HG03565 (cell line): ENCODE results near the gene SLC7A8.

ENCODE experiments used
- ATAC-seq: cut with Tn5 transposase; IDR thresholded peaks from one replicate; pipeline ENCODE4 v1.9.1; 2021; ENCODE audit warnings: mild to moderate bottlenecking, moderate library complexity; ENCODE audit not compliant: unreplicated experiment

SLC7A8 gene

DNA sequence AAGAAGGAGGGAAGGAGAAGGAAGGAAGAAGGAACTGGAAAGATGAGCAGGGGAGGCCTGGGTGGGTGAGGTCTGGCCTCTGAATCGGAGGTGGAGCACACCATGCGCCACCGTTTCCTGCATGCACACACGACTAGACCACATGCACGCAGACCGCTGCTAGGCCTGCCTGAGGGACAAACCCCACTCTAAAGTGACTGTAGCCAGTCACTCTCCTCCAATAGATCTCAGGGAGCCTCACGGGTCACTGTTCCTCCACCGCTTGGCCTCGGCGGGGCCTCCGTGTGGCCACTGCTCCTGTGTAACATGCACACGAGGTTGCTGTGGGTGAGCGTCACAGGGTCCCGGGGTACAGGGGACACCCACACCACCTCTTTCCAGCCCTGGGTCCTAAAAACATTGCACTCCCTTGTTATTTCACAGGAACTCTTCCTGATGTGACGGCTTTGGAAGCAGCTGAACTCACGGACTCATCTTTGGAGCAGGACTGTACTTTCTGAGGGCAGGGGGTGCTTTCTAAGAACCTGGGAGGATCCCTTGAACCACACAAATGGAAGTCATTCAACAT lies 46.8 kb downstream of the SLC7A8 start:
- ATAC-seq, result no peak

DNA sequence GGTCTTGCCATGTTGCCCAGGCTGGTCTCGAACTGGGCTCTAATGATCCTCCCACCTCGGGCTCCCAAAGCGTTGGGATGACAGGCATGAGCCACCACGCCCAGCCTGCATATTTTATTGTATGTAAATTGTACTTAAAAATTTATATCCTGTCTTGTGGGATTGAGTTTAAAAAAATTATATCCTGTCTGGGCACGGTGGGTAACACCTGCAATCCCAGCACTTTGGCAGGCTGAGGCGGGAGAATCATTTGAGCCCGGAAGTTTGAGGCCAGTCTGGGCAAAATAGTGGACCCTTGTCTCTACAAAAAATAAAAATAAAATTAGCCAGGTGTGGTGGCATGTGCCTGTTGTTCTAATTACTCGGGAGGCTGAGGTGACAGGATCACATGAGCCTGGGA lies 50.5 kb downstream of the SLC7A8 start:
- no peak for ATAC-seq

DNA sequence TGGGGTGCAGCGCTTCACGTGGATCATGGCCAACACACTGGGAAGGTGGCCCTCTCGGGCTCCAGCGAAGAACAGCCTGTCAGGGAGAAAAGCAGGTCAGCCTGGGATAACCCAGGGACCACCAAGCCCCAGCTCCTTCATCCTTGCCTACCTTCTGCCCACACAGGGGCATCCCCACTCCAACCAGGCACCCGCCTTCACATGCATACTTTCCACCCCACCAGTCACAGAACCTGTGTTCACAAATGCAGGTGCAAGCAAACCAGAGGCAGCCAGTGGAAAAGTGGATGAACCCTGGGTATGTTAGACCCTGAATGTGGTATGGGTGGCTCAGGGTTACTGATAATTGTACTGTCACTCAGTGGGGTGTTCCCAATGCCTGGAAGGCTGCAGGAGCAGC lies 52.0 kb downstream of the SLC7A8 start:
- no peak for ATAC-seq

DNA sequence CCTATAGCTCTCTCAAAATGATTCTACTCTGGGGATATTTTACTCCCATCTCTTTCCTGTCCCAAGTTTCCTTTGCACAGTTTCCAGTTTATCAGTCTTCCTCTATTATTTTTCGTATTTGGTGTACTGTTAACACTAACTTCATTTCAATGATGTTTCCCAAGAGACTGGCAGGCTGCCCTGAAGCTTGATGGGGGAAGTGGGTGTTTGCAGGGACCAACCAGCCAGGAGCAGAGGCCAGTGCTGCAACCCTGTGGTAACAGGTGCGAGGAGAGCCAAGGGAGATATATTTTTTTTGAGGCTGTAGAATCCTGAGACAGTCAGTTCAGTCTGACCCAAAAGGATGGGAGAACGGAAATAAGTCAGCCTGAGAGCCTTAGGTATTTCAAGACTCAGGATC lies 52.6 kb downstream of the SLC7A8 start:
- no peak for ATAC-seq

DNA sequence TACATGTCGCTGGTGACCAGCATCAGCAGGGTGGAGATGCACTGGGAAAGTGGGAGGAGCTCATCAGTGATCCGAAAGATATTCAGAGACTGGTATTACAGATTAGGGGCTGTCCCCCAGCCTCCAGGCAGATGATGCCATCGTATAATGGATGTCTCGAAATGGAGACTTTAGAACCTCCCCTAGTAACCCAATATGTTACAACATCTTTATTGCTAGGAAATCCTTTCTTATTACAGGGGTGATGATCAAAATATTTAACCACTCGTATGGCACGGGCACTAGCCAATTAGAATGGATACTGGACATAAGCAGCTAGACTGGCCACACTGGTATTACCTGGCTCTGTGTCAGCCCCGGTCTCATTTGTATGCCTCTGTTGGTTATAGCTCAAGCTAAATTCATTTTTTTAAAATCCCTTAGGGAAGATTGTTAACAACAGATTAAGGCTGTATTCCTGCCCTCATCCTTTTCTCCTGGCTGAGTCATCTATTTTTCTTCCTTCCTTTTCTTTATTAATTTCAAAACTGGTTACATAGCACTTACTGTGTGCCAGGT lies 53.6 kb downstream of the SLC7A8 start:
- no peak for ATAC-seq

DNA sequence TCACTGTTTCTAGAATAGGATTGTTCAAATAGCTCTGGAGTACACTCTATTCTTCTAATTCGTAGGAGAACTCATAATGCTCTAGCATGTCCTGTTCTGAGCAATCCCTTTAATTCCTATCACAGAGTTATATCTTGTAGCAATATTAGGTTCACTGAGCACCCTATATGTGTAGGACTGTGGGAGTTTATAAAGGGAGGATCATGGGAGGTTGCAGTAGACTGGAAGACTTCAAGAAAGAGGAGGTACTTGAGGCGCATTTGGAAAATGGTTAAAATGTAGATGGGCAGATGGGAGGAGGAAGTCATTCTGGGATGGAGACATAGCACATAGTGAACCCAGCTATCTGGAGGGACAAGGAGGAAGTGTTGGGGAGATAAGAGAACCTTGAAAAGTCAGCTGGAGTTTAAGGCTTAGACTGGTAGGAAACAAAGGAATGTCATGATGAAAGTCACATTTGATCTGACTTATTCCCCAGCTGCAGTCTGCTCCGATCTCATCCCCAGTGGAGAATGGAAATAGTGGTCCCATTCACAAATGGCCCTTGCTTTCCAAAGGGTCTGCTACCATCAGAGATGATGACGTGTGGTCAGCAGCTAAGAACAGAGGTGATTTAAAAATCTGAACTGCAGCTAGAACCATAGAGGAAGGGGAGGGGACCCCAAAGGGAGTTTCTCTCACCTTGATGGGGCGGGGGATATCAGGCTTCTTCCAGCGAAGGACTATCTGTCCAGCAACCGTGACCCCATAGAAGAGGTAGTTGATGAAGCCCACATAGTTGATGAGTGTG lies 54.3 kb downstream of the SLC7A8 start:
- ATAC-seq, result no peak

DNA sequence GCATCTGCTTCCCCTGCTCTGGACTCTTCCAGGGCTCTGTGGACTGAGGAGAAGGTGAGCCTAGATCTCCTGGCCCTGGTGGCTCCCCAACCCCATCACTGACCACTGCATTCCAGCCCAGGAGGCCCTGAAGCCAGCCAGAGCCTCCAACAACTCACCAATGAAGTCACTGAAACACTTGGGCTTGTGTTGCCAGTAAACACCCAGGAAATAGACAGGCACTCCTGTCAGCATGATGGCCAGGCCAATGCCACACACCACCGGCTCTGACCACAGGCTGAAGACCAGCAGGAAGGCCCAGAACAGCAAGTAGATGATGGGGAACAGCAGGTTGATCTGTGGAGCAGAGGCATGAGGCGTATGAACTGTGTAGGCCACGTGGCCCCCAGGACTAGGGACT lies 55.6 kb downstream of the SLC7A8 start:
- no peak for ATAC-seq

DNA sequence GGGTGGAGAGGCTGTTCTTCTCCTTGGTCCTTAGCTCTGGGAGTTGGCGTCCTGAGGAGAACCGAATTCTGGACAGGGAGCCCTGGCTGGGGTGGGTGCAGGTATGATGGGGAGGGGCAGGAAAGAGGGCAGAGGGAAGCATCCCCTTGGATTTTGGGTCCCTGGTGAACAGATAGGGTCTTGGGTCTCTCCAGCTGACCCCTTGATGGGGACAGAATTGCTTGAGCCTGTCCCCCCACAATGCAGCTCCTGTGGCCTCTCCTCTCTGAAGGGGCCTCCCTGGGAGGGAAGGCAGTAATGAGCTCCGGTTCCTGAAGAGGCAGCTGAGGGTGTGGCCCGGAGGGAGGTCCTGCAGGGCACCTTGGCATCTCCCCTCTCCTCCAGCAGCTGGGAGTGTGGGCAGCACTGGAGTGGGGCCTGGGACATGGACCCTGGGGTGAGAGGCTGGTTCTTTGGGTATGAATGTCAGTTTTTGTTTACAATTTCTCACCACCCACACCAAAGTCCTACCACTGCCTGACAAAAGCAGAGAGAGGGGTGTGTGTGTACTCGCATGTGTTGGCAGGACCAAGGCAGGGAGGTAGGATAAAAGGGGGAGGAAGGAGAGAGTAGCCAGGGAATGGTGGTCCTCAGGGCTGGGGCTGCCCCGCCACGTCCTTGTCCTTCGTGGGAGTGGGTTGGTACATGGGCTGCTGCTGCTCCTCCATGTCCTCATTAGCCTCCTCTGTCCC lies 56.7 kb downstream of the SLC7A8 start:
- no peak for ATAC-seq

DNA sequence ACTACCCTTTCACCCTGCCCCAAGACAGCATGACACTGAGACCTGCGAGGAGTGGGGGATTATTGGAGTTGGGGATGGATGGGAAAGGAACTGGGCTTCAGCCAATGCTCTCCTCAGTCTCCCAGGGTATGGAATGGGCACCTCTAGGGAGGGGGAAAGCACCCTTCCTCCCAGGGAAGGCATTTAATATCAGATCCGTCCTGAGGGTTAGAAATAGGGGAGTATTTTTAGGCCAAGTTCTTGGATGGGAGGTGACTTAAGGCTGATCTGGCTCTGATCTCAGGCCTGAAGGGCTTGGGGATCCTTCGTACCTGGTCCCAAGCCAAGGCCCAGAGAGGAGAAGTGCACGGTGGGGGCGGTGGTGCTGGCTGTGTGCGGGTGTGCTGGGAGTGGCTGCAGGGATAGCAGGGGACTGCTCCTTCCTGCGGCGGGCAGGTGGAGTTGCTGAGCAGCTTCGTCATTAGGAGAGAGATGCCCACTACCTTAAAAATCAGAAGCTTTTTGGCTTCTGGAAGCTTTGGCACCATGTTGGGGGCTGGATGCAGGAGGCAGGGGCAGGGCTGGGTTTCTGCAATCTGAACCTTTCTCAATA lies 57.4 kb downstream of the SLC7A8 start:
- no peak for ATAC-seq

DNA sequence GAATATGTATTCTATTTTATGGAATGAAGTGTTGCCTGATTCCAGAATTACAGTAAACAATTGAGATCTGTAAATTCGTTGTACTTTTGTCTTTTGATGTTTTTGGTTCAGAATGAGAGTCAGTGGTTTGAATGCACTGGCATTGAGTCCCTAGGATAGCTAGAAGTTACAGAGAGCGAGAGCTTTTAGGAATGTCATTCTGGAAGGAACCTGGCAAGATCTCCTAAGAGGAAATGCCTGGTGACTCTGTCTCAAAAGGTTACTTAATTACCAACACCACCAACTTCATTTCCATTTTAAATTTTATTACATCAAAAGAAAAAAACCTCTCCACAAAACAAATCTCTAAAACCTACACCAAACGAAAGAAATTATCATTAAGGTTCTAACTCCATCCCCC lies 58.4 kb downstream of the SLC7A8 start:
- ATAC-seq, result no peak

DNA sequence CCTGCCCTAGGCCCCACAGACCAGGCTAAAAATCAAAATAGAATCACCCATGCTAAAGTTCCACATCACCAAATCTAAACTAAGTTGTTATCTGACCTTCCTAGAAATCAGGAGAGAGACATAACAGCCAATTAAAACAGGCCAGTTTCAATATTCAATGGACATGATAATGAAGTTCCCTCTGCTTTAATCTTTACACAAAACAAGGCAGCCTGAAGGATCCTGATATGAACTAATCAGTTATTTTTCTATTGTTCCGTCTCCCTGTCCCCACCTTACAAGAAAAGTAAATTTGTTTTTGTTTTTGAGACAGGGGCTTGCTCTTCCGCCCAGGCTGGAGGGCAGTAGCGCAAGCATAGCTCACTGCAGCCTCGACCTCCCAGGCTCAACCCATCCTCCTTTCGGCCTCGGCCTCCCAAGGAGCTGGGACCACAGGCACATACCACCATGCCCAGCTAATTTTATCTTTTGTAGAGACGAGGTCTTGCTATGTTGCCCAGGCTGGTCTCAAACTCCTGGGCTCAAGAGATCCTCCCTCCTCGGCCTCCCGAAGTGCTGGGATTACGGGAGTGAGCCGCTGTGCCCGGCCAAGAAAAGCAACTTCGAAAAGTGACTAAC lies 59.0 kb downstream of the SLC7A8 start:
- no peak for ATAC-seq

DNA sequence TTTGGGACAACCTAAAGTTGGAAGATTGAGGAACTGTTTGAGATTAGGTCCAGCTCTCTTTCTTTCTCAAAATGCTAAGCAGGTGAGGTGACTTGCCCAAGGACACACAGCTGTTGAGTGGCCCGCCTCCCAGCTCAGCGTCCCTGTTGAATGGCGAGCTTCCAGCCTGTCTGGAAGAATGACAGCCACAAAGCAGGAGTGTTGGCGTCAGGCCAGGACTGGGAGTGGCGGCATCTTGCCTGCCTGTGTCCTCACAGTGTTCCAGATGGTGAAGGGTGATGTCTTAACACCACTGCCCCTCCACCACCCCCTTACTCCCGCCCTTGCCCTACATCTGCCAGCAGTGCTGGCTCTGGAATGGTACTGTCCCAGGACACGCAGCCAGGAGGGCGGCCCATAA lies 60.0 kb downstream of the SLC7A8 start:
- ATAC-seq, result no peak

DNA sequence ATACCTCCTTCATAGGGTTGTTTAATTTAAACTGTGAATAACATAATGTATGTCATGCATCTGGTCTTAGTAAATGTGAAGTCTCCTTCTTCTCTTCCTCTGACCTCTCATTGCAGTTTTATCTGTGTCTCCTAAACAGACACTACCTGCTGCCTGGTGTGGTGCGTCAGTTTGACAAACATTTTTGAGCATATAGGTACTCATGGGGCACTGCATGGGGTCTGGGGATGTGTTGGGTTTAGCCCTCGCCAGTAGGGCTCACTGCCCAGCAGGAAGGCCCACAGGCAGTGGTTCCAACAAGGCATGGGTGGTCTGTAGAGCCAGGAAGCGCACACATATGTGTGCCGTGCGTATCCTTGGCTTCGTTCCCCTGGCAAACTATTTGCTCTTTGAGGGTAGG lies 61.4 kb downstream of the SLC7A8 start:
- no peak for ATAC-seq

DNA sequence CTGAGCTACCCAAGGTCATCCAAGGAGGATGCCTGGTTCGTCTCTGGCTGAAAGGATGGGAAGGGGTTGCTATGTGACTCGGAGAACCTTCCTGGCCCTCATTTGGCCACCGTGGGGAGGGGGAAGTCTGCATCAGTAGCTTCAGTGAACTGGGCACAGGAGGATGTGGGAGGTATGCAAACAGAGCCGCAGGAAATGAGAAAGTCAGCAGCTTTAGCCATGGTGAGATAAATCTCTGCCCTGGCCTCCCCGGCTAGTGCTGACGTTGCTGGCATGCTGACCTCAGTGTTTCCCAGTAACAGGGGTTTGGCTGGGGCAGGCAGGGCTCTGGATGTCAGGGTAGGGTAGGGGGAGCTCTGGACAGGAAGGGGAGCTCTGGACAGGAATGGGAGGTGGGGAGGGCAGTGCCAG lies 62.1 kb downstream of the SLC7A8 start:
- ATAC-seq, result no peak

DNA sequence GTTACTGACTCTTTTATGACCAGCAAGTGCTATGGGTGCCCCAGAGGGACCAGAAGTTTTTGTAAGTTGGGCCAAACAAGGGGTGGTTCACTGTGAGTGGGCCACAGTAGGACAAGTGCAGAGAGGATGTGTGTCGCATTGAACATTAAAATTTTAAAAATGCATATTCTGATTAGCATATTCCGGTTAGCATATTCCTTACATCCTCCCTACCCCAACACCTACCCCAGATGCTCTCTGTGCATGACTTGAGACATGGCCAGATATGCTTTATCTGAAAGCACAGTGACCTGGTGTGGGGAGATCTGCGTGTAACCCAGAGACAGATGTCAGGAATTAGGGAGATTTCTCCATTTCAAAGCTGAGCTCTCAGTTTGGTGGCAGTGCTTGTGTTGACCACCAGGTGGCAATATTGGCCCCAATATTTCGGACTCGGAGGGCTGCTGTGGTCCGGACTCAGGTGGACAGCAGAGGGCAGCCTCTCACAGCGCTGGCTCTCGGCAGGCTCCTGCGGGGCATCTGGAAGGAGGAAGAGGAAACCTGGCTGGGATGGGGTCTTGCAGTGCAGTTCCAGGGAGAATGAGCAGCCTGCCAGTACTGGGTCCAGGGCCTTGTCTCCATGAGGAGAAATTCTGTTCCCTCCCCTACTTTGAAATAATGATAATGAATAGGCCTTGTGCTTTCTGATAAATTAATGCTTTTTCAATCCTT lies 62.8 kb downstream of the SLC7A8 start:
- no peak for ATAC-seq

DNA sequence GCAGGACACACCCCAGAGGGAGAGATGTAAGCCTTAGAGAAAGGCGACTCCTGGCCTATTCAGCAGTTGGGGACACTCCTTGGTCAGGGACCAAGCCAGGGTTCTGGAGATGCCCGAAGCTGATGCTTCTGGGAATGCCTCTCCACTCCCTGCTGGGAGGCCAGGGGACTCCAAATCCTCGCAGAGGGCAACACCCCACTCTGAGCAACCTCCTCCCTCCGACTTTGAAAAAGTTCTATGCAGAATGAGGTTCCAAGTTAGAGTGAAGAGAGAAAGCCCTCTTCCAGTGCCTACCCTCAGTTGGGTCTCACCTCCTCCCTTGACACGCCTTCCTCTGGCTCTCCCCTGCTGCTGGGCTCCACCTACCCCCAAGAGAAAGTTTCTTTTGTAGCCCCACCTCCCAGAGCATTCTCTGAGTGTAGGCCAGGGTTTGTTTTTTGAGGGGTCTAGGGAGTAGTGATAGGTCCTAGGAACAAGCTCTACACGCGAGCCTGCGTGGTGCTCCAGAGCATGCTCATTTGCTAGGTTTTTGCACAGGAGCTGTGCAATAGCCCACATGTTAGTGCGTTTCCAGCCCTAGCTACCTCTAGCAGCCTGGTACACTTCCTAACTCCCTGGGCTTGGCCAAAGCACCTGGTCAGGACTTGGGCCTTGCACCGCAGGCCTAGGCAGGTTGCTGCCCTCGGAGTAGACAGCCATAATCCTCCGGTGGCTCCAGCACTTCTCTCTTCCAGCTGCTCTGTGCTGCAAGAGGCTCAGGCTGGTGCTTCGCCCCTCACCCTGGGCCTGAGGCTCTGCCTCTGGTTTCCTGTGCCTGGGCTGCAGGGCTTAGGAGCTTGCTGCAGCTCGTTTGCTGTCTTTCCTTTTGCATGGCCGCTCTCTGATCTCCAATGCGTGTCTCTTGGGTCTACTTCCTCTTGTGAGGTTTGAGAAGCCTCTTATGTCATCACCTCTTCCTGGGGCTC lies 63.8 kb downstream of the SLC7A8 start:
- no peak for ATAC-seq

DNA sequence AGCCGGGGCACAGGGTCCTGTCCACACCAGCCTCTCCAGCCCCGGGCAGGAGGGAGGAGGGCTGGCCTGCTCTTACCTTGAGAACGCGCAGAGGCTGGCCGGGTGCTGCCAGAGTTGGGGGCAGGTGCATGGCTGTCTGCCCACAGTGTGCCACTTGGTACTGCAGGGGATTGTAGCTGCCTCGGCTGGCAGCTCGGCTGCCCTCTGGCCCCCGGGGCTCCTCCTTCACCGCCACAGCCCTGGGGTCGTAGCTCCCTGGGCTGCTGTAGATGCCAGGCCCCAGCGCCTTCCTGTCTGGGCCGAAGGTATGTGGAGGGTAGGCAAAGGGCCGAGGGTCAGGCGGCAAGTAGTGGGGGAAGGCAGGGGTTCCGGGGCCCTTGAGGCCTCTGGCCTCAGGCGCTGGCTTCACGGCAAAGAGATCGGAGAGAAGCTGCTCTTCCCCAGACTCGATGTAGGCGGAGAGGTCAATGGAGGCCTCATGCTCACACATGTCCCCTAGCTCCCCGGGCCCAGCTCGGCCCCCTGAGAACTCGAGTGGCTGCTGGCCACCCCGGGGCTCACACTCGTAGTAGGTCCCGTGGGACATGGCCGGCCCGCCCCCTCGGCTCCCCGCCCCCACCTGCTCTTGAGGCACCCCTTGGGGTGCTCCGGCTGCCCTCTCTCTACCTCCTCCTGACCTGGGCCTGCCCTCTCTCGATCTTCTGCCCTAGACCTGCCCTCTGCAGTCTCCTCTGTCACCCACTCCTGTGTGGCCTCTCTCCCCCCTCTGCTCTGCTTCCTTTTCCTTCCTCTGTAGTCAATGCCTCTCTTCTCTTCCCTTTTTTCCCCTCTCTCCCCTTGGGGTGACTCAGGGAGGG lies 64.7 kb downstream of the SLC7A8 start, which contains the start of gene CEBPE:
CEBPE (minus strand) TSS at position 750 of the 857 bp plus-strand sequence; CDS start at position 586, 164 bp downstream.
- no peak for ATAC-seq

DNA sequence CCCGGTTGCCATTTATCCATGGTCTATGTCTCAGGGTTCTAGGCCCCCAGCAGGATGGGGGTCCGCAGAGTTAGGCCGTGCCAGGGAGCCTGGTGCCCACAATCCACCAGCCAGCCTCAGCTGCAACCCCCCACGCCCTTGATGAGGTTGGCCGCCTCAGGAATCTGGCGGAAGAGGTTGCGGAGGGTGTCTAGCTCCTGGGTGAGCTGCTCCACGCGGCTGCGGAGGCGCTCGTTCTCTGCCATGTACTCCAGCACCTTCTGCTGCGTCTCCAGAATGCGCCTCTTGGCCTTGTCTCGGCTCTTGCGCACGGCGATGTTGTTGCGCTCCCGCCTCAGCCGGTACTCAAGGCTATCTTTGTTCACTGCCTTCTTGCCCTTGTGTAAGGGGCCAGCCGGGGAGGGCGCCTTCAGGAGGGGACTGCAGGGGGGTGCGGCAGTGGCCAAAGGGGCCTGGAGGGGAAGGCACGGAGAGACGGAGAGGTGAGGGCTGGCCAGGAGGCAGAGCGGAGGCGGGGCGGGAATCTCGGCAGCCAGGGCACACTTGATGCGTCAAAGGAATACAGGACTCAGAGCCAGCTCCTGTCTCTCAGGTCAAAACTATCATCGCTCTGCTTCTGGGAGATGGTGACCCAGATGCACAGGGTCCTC lies 66.0 kb downstream of the SLC7A8 start:
- no peak for ATAC-seq
